Smooth muscle cell (in vitro differentiated cells): ENCODE results near the gene HELZ. TPM values are rescaled to one million over a fixed set of nuclear protein-coding genes. Genes with fewer than 3 reads are reported as not detected.

Experiments
- DNase-seq: peaks from one replicate; lab custom pipeline; 2025; ENCODE audit not compliant: unreplicated experiment; lab: John Stamatoyannopoulos, UW
- H2AFZ ChIP-seq: fragments of 200-600 bp; sonication (generic); 2 replicates; pipeline ENCODE4 v1.6.0; 2016; ENCODE audit warnings: antibody characterized with exemption, low read depth, mild to moderate bottlenecking
- H3F3A ChIP-seq: fragments of 200-600 bp; sonication (generic); 2 replicates; pipeline ENCODE4 v1.6.0; 2017; ENCODE audit warnings: antibody characterized with exemption, low read depth
- H3K27ac ChIP-seq: fragments of 200-600 bp; sonication (generic); 2 replicates; pipeline ENCODE4 v1.5.1; 2016; ENCODE audit warnings: low read depth, mild to moderate bottlenecking
- H3K27me3 ChIP-seq: fragments of 200-600 bp; sonication (generic); 2 replicates; pipeline ENCODE4 v1.6.1; 2016; ENCODE audit warnings: low read depth, mild to moderate bottlenecking
- H3K36me3 ChIP-seq: fragments of 200-600 bp; sonication (generic); 2 replicates; pipeline ENCODE4 v1.5.1; 2016; ENCODE audit warnings: low read depth
- H3K4me1 ChIP-seq: fragments of 200-600 bp; sonication (generic); 2 replicates; pipeline ENCODE4 v1.5.1; 2016; ENCODE audit warnings: low read depth
- H3K4me2 ChIP-seq: fragments of 200-600 bp; sonication (generic); 2 replicates; pipeline ENCODE4 v1.6.0; 2016; ENCODE audit warnings: mild to moderate bottlenecking
- H3K4me3 ChIP-seq: fragments of 200-600 bp; sonication (generic); 2 replicates; pipeline ENCODE4 v1.5.1; 2016; ENCODE audit warnings: mild to moderate bottlenecking
- H3K79me2 ChIP-seq: fragments of 200-600 bp; sonication (generic); 2 replicates; pipeline ENCODE4 v1.6.0; 2016; ENCODE audit warnings: low read depth, mild to moderate bottlenecking
- H3K9ac ChIP-seq: fragments of 200-600 bp; sonication (generic); 2 replicates; pipeline ENCODE4 v1.6.0; 2016; ENCODE audit warnings: low read depth
- H3K9me3 ChIP-seq: fragments of 200-600 bp; sonication (generic); replicated peaks from 2 replicates; pipeline ENCODE4 v1.5.1; 2016; ENCODE audit warnings: low read depth
- H4K20me1 ChIP-seq: fragments of 200-600 bp; sonication (generic); 2 replicates; pipeline ENCODE4 v1.6.0; 2016; ENCODE audit warnings: low read depth
- WGBS: methylation state at CpG from one replicate; pipeline ENCODE4 v1.1.7; 2016; ENCODE audit warnings: low lambda C conversion rate; 5-methylcytosine and 5-hydroxymethylcytosine counted together
- polyA plus RNA-seq: library from polyadenylated mRNA; unstranded; fragments of >200 nt; fragmentation: Nextera tagmentation; extraction: Ambion mirVana; gene quantifications from 2 replicates; pipeline ENCODE4 v1.2.1, GENCODE V29; 2016
- total RNA-seq: library from RNA; depleted of rRNA; stranded (reverse); fragments of >200 nt; gene quantifications from 2 replicates; pipeline ENCODE4 v1.2.3, GENCODE V29; 2014
- TF ChIP-seq, protein P1 (sequence below): fragments of 200-600 bp; sonication (generic); IDR thresholded peaks from 2 replicates; pipeline ENCODE4 v1.5.1; 2017; ENCODE audit warnings: borderline replicate concordance, mild to moderate bottlenecking, antibody characterized with exemption; ENCODE audit not compliant: insufficient read depth, poor library complexity, severe bottlenecking

Gene HELZ
- total and polyA plus RNA-seq, 2 experiments from 2014 or later, result 18.8 to 34.4 TPM

GRCh38 chr17:67156269-67157199 lies 88.5 kb downstream of the HELZ start:
- H3K36me3 ChIP-seq, result peaks cover 11% of the 10 kb centered on the region
- no peak overlapping the region for H3K27ac ChIP-seq
- no peaks in the 10 kb centered on the region for H3K79me2 ChIP-seq
- H3K4me1 ChIP-seq, result no peaks in the 10 kb centered on the region
- no peak overlapping the region for H3K4me2 ChIP-seq
- no peak overlapping the region for H3K4me3 ChIP-seq
- no peak for DNase-seq
- H3K9me3 ChIP-seq, result no peaks in the 10 kb centered on the region
- no peak overlapping the region for H3K9ac ChIP-seq
- H3K27me3 ChIP-seq, result no peaks in the 10 kb centered on the region
- H4K20me1 ChIP-seq, result peaks cover 20% of the 10 kb centered on the region
- H2AFZ ChIP-seq, result no peak overlapping the region
- peaks cover 4% of the 10 kb centered on the region for H3F3A ChIP-seq
- 80% methylated on average over 9 of the region's 9 CpGs for WGBS
- TF ChIP-seq, protein P1, sequence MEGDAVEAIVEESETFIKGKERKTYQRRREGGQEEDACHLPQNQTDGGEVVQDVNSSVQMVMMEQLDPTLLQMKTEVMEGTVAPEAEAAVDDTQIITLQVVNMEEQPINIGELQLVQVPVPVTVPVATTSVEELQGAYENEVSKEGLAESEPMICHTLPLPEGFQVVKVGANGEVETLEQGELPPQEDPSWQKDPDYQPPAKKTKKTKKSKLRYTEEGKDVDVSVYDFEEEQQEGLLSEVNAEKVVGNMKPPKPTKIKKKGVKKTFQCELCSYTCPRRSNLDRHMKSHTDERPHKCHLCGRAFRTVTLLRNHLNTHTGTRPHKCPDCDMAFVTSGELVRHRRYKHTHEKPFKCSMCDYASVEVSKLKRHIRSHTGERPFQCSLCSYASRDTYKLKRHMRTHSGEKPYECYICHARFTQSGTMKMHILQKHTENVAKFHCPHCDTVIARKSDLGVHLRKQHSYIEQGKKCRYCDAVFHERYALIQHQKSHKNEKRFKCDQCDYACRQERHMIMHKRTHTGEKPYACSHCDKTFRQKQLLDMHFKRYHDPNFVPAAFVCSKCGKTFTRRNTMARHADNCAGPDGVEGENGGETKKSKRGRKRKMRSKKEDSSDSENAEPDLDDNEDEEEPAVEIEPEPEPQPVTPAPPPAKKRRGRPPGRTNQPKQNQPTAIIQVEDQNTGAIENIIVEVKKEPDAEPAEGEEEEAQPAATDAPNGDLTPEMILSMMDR, result no peak

DNA sequence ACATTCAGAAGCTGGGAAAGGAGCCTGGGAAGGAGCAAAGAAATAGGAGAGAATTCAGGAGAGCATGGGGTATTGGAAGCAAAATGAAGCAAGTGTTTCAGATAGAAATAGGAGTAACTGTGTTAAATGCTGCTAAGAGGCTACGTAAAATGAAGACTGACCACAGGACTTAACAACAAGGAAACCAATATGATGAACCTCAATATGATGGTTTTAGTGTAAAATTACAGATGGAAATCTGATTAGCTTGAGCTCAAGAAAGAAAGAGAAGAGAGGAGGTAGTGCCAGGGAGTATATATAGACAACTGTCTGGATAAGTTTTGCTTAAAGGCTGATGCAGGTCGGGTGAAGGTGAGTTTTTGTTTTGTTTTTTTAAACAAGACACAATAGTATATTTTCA lies 92.2 kb downstream of the HELZ start:
- H3K4me2 ChIP-seq, result no peak overlapping the region
- no peaks in the 10 kb centered on the region for H3K27me3 ChIP-seq
- H3K4me1 ChIP-seq, result no peaks in the 10 kb centered on the region
- H3F3A ChIP-seq, result no peaks in the 10 kb centered on the region
- H3K9me3 ChIP-seq, result no peaks in the 10 kb centered on the region
- no peak overlapping the region for H3K9ac ChIP-seq
- no peak overlapping the region for H2AFZ ChIP-seq
- H3K36me3 ChIP-seq, result peaks cover 9% of the 10 kb centered on the region
- no peak overlapping the region for H3K4me3 ChIP-seq
- H4K20me1 ChIP-seq, result peaks cover 17% of the 10 kb centered on the region
- DNase-seq, result no peak
- H3K79me2 ChIP-seq, result no peaks in the 10 kb centered on the region
- H3K27ac ChIP-seq, result no peak overlapping the region
- TF ChIP-seq, protein P1, result no peak
- 96% methylated on average over 2 of the region's 2 CpGs for WGBS

DNA sequence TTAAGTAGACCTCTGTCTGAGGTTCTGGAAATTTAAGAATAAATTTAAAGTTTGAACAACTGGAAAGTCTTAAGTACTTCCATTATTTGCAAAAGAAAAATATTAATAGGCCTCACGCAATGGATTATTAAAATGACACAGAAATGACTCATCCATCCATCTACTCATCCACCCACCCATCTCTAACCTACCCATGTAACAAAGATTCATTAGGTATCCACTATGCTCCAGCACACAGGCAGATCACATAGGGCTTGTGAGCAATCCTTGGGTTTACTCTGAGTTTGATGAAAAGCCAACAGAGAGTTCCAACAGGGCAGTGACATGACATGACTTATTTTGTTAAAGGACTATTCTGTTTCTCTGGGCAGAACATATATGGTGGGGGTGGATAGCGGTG lies 93.3 kb downstream of the HELZ start:
- no peak for DNase-seq
- H3K4me2 ChIP-seq, result no peak overlapping the region
- 82% methylated on average over 2 of the region's 2 CpGs for WGBS

More for the DNA sequence above, 93.3 kb downstream of the HELZ start:
- no peak overlapping the region for H3K9ac ChIP-seq
- H3K4me3 ChIP-seq, result no peak overlapping the region
- H3K27ac ChIP-seq, result no peak overlapping the region
- no peaks in the 10 kb centered on the region for H3F3A ChIP-seq
- no peak overlapping the region for H2AFZ ChIP-seq
- H3K79me2 ChIP-seq, result no peaks in the 10 kb centered on the region
- H3K27me3 ChIP-seq, result no peaks in the 10 kb centered on the region
- TF ChIP-seq, protein P1, result no peak
- H3K36me3 ChIP-seq, result peaks cover 9% of the 10 kb centered on the region
- H4K20me1 ChIP-seq, result peaks cover 17% of the 10 kb centered on the region
- no peaks in the 10 kb centered on the region for H3K4me1 ChIP-seq
- H3K9me3 ChIP-seq, result no peaks in the 10 kb centered on the region
